GM12878 (cell line): ENCODE results near the gene ACKR2. TPM values are rescaled to one million over a fixed set of nuclear protein-coding genes. Genes with fewer than 3 reads are reported as not detected.

Experiments
- ATAC-seq: fragments of 200-7000 bp; cut with Tn5 transposase; 3 replicates; pipeline ENCODE4 v1.9.1; 2020; ENCODE audit warnings: mild to moderate bottlenecking, moderate library complexity
- BruUV-seq: library from RNA; stranded (reverse); fragments of 400-500 nt; replicated peaks from 2 replicates; lab custom pipeline; 2021; lab: Mats Ljungman, UMichigan
- CTCF ChIA-PET: fragments of 300-600 bp; sonication (Branson Sonifier 250); formaldehyde crosslinking; extraction: SDS; loops from one replicate; lab custom pipeline; 2021; ENCODE audit warnings: inconsistent platforms; lab: Yijun Ruan, JAX
- POLR2A ChIA-PET: fragments of 350-600 bp; formaldehyde crosslinking; extraction: SDS; loops from one replicate; lab custom pipeline; 2021; ENCODE audit warnings: inconsistent platforms; lab: Charles Lee
- RAD21 ChIA-PET: fragments of 300-600 bp; sonication (Branson Sonifier 250); formaldehyde crosslinking; loops from one replicate; lab custom pipeline; 2023; ENCODE audit warnings: antibody characterized with exemption; ENCODE audit not compliant: unreplicated experiment; lab: Charles Lee
- SMC1A ChIA-PET: fragments of 300-600 bp; sonication (Branson Sonifier 250); formaldehyde crosslinking; loops from one replicate; lab custom pipeline; 2023; ENCODE audit not compliant: unreplicated experiment, uncharacterized antibody; lab: Charles Lee
- DNase-seq: peaks from one replicate; pipeline ENCODE4 v3.0.0-alpha.2; 2011; ENCODE audit warnings: low read depth, low spot score
- FAIRE-seq: peaks from 3 replicates; lab custom pipeline; 2011; peaks lifted over from hg19 to GRCh38; lab: Jason Lieb, UNC
- H2AFZ ChIP-seq: 2 replicates; pipeline ENCODE4 v1.6.0; 2011; ENCODE audit warnings: low read depth, low read length, control low read depth; ENCODE audit not compliant: control insufficient read depth
- H3K27ac ChIP-seq: 2 replicates; pipeline ENCODE4 v1.5.1; 2011; ENCODE audit warnings: control low read depth; ENCODE audit not compliant: control insufficient read depth, insufficient read depth
- H3K27me3 ChIP-seq, 2 experiments: replicated peaks in 1 of 2; 2 replicates each; pipeline versions ENCODE4 v1.6.0 to v1.6.1; 2011; ENCODE audit warnings: low read length in 1 of 2; ENCODE audit not compliant: control insufficient read depth in 2 of 2, insufficient read depth in 2 of 2
- H3K36me3 ChIP-seq, 2 experiments: 2 replicates each; pipeline ENCODE4 v1.5.1; 2011; ENCODE audit warnings: low read length in 1 of 2; ENCODE audit not compliant: control insufficient read depth in 2 of 2, insufficient read depth in 2 of 2
- H3K4me1 ChIP-seq: 2 replicates; pipeline ENCODE4 v1.6.1; 2011; ENCODE audit warnings: mild to moderate bottlenecking, low read length, moderate library complexity, mixed read lengths; ENCODE audit not compliant: control insufficient read depth, insufficient read depth
- H3K4me2 ChIP-seq: 2 replicates; pipeline ENCODE4 v1.6.0; 2011; ENCODE audit warnings: control low read depth; ENCODE audit not compliant: control insufficient read depth, insufficient read depth
- H3K4me3 ChIP-seq: fragments of 200-600 bp; sonication (generic); 2 replicates; pipeline ENCODE4 v1.5.1; 2016
- H3K79me2 ChIP-seq: 2 replicates; pipeline ENCODE4 v1.6.0; 2011; ENCODE audit warnings: low read length; ENCODE audit not compliant: control insufficient read depth, insufficient read depth
- H3K9ac ChIP-seq: 2 replicates; pipeline ENCODE4 v1.8.0; 2011; ENCODE audit warnings: low read length, control low read depth, mixed read lengths; ENCODE audit not compliant: control insufficient read depth, insufficient read depth
- H3K9me3 ChIP-seq: replicated peaks from 3 replicates; pipeline ENCODE4 v1.5.1; 2011; ENCODE audit warnings: mild to moderate bottlenecking, low read length; ENCODE audit not compliant: control insufficient read depth, insufficient read depth
- H4K20me1 ChIP-seq: 2 replicates; pipeline ENCODE4 v1.6.0; 2011; ENCODE audit not compliant: control insufficient read depth, insufficient read depth
- NFXL1 ChIP-seq: fragments of 450-650 bp; IDR thresholded peaks from 2 replicates; pipeline ENCODE4 v1.6.1; 2017; ENCODE audit warnings: antibody characterized with exemption, mild to moderate bottlenecking, borderline replicate concordance
- POLR2A ChIP-seq: IDR thresholded peaks from 2 replicates; pipeline ENCODE4 v1.6.1; 2011; ENCODE audit warnings: low read depth, mild to moderate bottlenecking, low read length
- TAF1 ChIP-seq: IDR thresholded peaks from 2 replicates; pipeline ENCODE4 v1.6.1; 2011; ENCODE audit warnings: mild to moderate bottlenecking, low read depth, low read length, borderline replicate concordance
- ZNF687 ChIP-seq: fragments of 450-650 bp; IDR thresholded peaks from 2 replicates; pipeline ENCODE4 v1.6.1; 2017; ENCODE audit warnings: mild to moderate bottlenecking, moderate library complexity
- WGBS: methylation state at CpG from one replicate; pipeline ENCODE4 v1.1.6; 2016; ENCODE audit warnings: low lambda C conversion rate; ENCODE audit not compliant: insufficient replicate concordance, insufficient coverage; ENCODE audit errors: missing lambda C conversion rate; 5-methylcytosine and 5-hydroxymethylcytosine counted together
- in situ Hi-C: fragments of 300-500 bp; cut with MboI; formaldehyde crosslinking; loops from 9 replicates; pipeline ENCODE4 v1.14.3; 2018; ENCODE audit warnings: mixed read lengths
- intact Hi-C: fragments of 100-400 bp; cut with micrococcal nuclease; formaldehyde crosslinking; loops from one replicate; pipeline ENCODE4 v1.14.2; 2022; ENCODE audit not compliant: unreplicated experiment
- polyA plus RNA-seq, 11 experiments: library from polyadenylated mRNA; depleted of rRNA in 4 of 11; unstranded in 6 of 11; stranded (reverse) in 5 of 11; fragments of >200 nt; fragmentation: Nextera tagmentation in 4 of 11; fragmentation: Illumina TruSeq in 1 of 11; extraction: Ambion mirVana in 4 of 11; extraction: Trizol in 1 of 11; gene quantifications; 1 replicate in 1 of 11; 2 replicates in 10 of 11; pipeline versions ENCODE4 v1.2.1 to v1.2.3, GENCODE V29; 2011 to 2016; ENCODE audit warnings: inconsistent platforms in 2 of 11, missing spikeins in 2 of 11, low read depth in 1 of 11
- total RNA-seq, 4 experiments: library from RNA; depleted of rRNA in 3 of 4; stranded (reverse); fragments of >200 nt in 3 of 4; fragmentation: Illumina TruSeq in 1 of 4; extraction: Trizol in 1 of 4; gene quantifications; 2 replicates each; pipeline versions ENCODE4 v1.2.1 to v1.2.3, GENCODE V29; 2013 to 2021

ACKR2 gene
- total and polyA plus RNA-seq, 10 of the 15 experiments (the other 5 are each of a cell fraction or from before 2014, with no cell fraction given): 0.05 to 0.91 (median 0.23) TPM; not detected in 2

- Histone ChIP-seq H4K20me1 (no peaks in the 10 kb centered on the region), H2AFZ (no peak overlapping the region), H3K4me2 (no peak overlapping the region), H3K9ac (no peak overlapping the region), H3K4me1 (no peaks in the 10 kb centered on the region), H3K4me3 (no peak overlapping the region), H3K79me2 (no peaks in the 10 kb centered on the region), H3K27me3 (no peaks in the 10 kb centered on the region), H3K36me3 (no peaks in the 10 kb centered on the region), H3K27ac (no peak overlapping the region), H3K9me3 (no peaks in the 10 kb centered on the region)
- ChIA-PET SMC1A (interaction anchor here (0.7 to 1.1 kb wide), 2 partner anchors 50 to 638 kb away, joined by 3 read pairs; no protein-coding TSS in a partner anchor), RAD21 (no interaction called here), POLR2A (no interaction called here), CTCF (interaction anchor here (0.6 to 1.0 kb wide), 5 partner anchors 10 to 353 kb away, joined by 3 to 6 read pairs (median 3); no protein-coding TSS in a partner anchor)
- DNase-seq (no peak), FAIRE-seq (no peak), ATAC-seq (no peak)
- in situ Hi-C loops: no loop called here
- intact Hi-C loops: no loop called here
- no peak for TF ChIP-seq ZNF687
- no peak for TF ChIP-seq NFXL1
- no peak for TF ChIP-seq TAF1
- no peak for TF ChIP-seq POLR2A
- WGBS: 41% methylated on average over 5 of the region's 5 CpGs
- BruUV-seq: no TSS peak
Measured at GRCh38 chr3:42829083-42829627, 19.9 kb downstream of the ACKR2 start.
